ENCODE results near the gene ZNF467. TPM values are rescaled to one million over a fixed set of nuclear protein-coding genes. Genes with fewer than 3 reads are reported as not detected.

ZNF467 gene
- total RNA-seq, 4 donors from 2014 or later: 4.2 to 15.4 (median 9.3) TPM

Other genes starting within 250 kb of the ZNF467 start
- 10 to 100 TPM in 3 of 4 donors, 1 to 10 TPM in 1; 6.6 to 40.3 (median 18.6) TPM for gene ZNF862, start 64.8 kb upstream of the ZNF467 start, total RNA-seq
- gene ATP6V0E2, start 100.4 kb upstream of the ZNF467 start, total RNA-seq: 10 to 100 TPM; 20.1 to 35.6 (median 30.7) TPM